DND-41 (cell line): ENCODE data around the gene CDH20.

Experiments
- ATAC-seq: fragments of 200-7000 bp; cut with Tn5 transposase; 3 replicates; pipeline ENCODE4 v1.9.1; 2021; ENCODE audit warnings: low read depth; ENCODE audit not compliant: insufficient read depth
- DNase-seq: peaks from one replicate; pipeline ENCODE4 v3.0.0-alpha.2; 2020
- H2AFZ ChIP-seq: 2 replicates; pipeline ENCODE4 v1.6.0; 2012; ENCODE audit warnings: low read depth, low read length
- H3K27ac ChIP-seq: 2 replicates; pipeline ENCODE4 v1.5.1; 2012; ENCODE audit warnings: low read length, inconsistent platforms
- H3K27me3 ChIP-seq: fragments of 200-600 bp; sonication (generic); 2 replicates; pipeline ENCODE4 v1.6.0; 2012; ENCODE audit warnings: low read length, mild to moderate bottlenecking, inconsistent platforms; ENCODE audit not compliant: insufficient read depth, poor library complexity
- H3K36me3 ChIP-seq: 2 replicates; pipeline ENCODE4 v1.5.1; 2012; ENCODE audit warnings: low read length, inconsistent platforms; ENCODE audit not compliant: insufficient read depth
- H3K4me1 ChIP-seq: 2 replicates; pipeline ENCODE4 v1.5.1; 2012; ENCODE audit warnings: mild to moderate bottlenecking, low read length; ENCODE audit not compliant: insufficient read depth
- H3K4me2 ChIP-seq: 2 replicates; pipeline ENCODE4 v1.6.0; 2012; ENCODE audit warnings: mild to moderate bottlenecking, moderate library complexity, low read length, inconsistent platforms; ENCODE audit not compliant: insufficient read depth
- H3K4me3 ChIP-seq, 2 experiments: fragments of 200-600 bp in 1 of 2; shearing (Covaris generic) in 1 of 2; 2 replicates each; pipeline ENCODE4 v1.5.1; 2012 to 2016; ENCODE audit warnings: inconsistent platforms in 2 of 2, low read length in 2 of 2, mild to moderate bottlenecking in 2 of 2, low read depth in 1 of 2, moderate library complexity in 1 of 2
- H3K79me2 ChIP-seq: 2 replicates; pipeline ENCODE4 v1.6.0; 2012; ENCODE audit warnings: low read length, inconsistent platforms; ENCODE audit not compliant: insufficient read depth
- H3K9ac ChIP-seq: 2 replicates; pipeline ENCODE4 v1.6.0; 2012; ENCODE audit warnings: low read depth, mild to moderate bottlenecking, inconsistent platforms, low read length, moderate library complexity
- H3K9me3 ChIP-seq: 2 replicates; pipeline ENCODE4 v1.5.1; 2012; ENCODE audit warnings: low read length, moderate library complexity, mild to moderate bottlenecking, inconsistent platforms; ENCODE audit not compliant: insufficient read depth, severe bottlenecking
- H4K20me1 ChIP-seq: 2 replicates; pipeline ENCODE4 v1.6.0; 2012; ENCODE audit warnings: low read length; ENCODE audit not compliant: insufficient read depth
- CTCF ChIP-seq: IDR thresholded peaks from 2 replicates; pipeline ENCODE4 v1.5.1; 2012; ENCODE audit warnings: borderline replicate concordance, low read length, moderate library complexity, mild to moderate bottlenecking; ENCODE audit not compliant: poor library complexity, severe bottlenecking; ENCODE audit errors: extremely low read depth
- EZH2 ChIP-seq: IDR thresholded peaks from 3 replicates; pipeline ENCODE4 v1.6.1; 2012; ENCODE audit warnings: borderline replicate concordance, low read depth, mild to moderate bottlenecking, moderate library complexity, low read length, inconsistent platforms; ENCODE audit not compliant: severe bottlenecking

CDH20 gene

GRCh38 chr18:61420218-61420885 is 87.1 kb downstream of the CDH20 start:
- H3K4me1 ChIP-seq = no peaks in the 10 kb centered on the region
- no peak overlapping the region for H2AFZ ChIP-seq
- H3K27me3 ChIP-seq = no peaks in the 10 kb centered on the region
- H3K36me3 ChIP-seq = no peaks in the 10 kb centered on the region
- H3K27ac ChIP-seq = no peak overlapping the region
- no peak for TF ChIP-seq CTCF
- no peak for TF ChIP-seq EZH2
- no peaks in the 10 kb centered on the region for H4K20me1 ChIP-seq
- DNase-seq (no peak), ATAC-seq (no peak)
- H3K4me2 ChIP-seq = no peak overlapping the region
- no peaks in the 10 kb centered on the region for H3K79me2 ChIP-seq
- H3K4me3 ChIP-seq = no peak overlapping the region
- no peaks in the 10 kb centered on the region for H3K9me3 ChIP-seq
- H3K9ac ChIP-seq = no peak overlapping the region

GRCh38 chr18:61426492-61427053 is 93.3 kb downstream of the CDH20 start:
- no peak overlapping the region for H3K4me2 ChIP-seq
- no peak for DNase-seq
- no peaks in the 10 kb centered on the region for H3K79me2 ChIP-seq
- TF ChIP-seq EZH2 = no peak
- no peak for TF ChIP-seq CTCF
- no peaks in the 10 kb centered on the region for H3K36me3 ChIP-seq
- no peak overlapping the region for H3K27ac ChIP-seq
- ATAC-seq = no peak
- H3K27me3 ChIP-seq = peaks cover 4% of the 10 kb centered on the region
- H3K9me3 ChIP-seq = no peaks in the 10 kb centered on the region
- no peaks in the 10 kb centered on the region for H3K4me1 ChIP-seq
- H2AFZ ChIP-seq = no peak overlapping the region
- H3K4me3 ChIP-seq = no peak overlapping the region
- no peak overlapping the region for H3K9ac ChIP-seq
- no peaks in the 10 kb centered on the region for H4K20me1 ChIP-seq

- Histone ChIP-seq H3K27ac (no peak overlapping the region), H4K20me1 (no peaks in the 10 kb centered on the region), H2AFZ (no peak overlapping the region), H3K36me3 (no peaks in the 10 kb centered on the region), H3K9me3 (no peaks in the 10 kb centered on the region), H3K9ac (no peak overlapping the region), H3K4me2 (no peak overlapping the region), H3K27me3 (peaks cover 4% of the 10 kb centered on the region), H3K4me1 (no peaks in the 10 kb centered on the region), H3K79me2 (no peaks in the 10 kb centered on the region), H3K4me3 (no peak overlapping the region)
- ATAC-seq (no peak), DNase-seq (no peak)
- TF ChIP-seq CTCF (no peak), EZH2 (no peak)
Observed at GRCh38 chr18:61428266-61428665, 95.0 kb downstream of the CDH20 start.
